VCaP (cell line): Measurements from ENCODE around the gene SCYL1.
A peak's percentile ranks its signal among the peaks of the same experiment; 100 is the strongest.

ENCODE experiments used
- H3K27ac ChIP-seq: fragments of 450-650 bp; 2 replicates; pipeline ENCODE4 v1.5.1; 2017
- TF ChIP-seq, protein P1 (sequence below): fragments of 450-650 bp; conservative IDR thresholded peaks from 2 replicates; pipeline ENCODE4 v1.5.1; 2017; ENCODE audit warnings: mild to moderate bottlenecking, moderate library complexity

The SCYL1 gene

DNA sequence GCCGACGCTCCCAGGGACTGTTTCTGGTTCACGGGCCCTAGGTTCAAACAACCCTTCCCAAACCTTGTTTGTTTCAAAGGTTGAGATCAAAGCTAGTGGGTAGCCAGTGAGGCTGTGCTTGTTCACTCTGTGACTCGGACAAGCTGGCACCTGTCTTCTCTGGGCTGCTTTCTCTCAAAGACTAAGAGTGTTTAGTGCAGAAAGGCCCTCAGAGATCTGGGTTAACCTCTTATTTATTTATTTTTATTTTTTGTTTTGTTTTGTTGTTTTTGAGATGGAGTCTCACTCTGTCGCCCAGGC lies 39.0 kb upstream of the SCYL1 start:
- H3K27ac ChIP-seq: peak overlapping the region; percentile 100
- TF ChIP-seq, protein P1, sequence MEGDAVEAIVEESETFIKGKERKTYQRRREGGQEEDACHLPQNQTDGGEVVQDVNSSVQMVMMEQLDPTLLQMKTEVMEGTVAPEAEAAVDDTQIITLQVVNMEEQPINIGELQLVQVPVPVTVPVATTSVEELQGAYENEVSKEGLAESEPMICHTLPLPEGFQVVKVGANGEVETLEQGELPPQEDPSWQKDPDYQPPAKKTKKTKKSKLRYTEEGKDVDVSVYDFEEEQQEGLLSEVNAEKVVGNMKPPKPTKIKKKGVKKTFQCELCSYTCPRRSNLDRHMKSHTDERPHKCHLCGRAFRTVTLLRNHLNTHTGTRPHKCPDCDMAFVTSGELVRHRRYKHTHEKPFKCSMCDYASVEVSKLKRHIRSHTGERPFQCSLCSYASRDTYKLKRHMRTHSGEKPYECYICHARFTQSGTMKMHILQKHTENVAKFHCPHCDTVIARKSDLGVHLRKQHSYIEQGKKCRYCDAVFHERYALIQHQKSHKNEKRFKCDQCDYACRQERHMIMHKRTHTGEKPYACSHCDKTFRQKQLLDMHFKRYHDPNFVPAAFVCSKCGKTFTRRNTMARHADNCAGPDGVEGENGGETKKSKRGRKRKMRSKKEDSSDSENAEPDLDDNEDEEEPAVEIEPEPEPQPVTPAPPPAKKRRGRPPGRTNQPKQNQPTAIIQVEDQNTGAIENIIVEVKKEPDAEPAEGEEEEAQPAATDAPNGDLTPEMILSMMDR: no peak

DNA sequence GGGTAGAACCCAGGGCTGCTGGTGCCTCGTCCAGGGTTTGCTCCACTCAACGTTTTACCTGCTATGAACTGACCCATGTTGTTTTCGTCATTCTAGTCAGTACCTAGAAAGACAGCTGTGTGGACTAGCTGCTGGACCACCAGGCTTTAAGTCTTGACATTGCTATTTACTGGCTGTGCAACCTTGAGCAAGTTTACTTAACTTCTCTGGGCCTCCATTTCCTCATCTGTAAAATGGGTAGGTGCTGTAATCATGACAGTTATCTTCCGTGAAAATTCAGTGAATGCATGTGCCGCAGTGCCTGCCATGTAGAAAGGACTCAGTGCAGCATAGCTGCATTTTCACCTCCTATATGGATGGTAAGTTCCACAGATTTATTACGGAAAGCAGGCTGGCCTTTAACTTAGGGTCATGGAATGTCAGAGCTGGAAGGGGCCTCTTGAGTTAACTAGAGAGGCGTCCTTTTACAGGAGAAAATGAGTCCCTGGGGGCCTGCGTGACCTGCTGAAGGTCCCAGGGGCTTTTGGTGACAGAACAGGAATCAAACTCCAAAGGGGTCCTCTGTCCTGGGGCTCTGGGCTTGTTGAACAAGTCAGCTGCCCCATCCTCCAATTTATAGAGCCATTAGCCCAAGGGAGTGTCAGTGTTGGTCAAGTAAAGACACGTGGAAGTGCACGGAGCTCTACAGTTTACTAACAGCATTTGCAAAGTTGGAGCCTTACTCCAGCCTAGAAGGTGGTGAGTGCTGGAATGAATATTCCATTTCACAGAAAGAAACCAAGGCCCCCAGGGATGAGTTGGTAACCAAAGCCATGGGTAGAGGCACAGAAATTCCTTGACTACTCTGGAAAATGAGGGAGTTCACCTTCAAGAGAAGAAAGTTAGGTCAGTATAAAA lies 38.1 kb upstream of the SCYL1 start:
- H3K27ac ChIP-seq: peak overlapping the region; percentile 100
- TF ChIP-seq, protein P1: no peak

DNA sequence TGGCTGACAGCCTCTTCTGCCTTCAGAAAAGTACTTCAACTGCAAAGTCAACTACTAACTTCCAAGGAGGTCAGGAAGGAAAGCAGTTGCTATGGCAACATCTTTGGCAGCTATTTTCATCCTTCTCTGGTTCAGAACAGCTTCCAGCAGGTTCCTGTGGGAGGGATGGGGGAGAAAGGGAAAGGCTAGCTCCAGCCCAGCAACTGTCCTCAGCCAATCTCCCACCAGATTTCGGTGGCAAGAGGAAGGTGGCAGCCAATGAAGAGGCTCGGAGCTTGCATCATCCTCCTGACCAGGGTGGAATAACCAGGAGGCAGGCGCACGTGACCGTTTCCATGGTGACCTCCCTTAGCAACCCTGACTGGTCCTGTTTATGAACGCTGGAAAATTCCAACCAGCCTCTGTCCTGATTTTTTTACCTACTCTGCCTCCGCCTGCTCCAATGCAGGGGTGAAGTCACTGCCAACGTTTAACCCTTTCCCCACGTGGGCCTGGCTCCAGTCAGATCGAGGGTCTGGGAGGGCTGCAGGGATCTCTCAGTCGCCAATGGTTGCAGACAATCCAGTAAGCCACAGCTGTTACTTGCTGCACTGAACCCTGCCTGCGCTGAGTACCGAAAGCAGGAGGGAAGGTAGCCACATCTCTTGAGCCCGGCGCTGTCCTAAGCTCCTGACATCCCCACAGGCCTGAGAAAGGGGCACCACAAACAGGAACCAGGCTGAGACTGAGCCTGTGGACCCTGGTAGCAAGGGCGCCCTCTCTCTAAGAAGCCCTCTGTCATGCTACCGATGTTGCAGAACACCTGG lies 37.2 kb upstream of the SCYL1 start:
- H3K27ac ChIP-seq: peak overlapping the region; percentile 100
- TF ChIP-seq, protein P1: no peak; the same call in 1 of the 2 replicates

DNA sequence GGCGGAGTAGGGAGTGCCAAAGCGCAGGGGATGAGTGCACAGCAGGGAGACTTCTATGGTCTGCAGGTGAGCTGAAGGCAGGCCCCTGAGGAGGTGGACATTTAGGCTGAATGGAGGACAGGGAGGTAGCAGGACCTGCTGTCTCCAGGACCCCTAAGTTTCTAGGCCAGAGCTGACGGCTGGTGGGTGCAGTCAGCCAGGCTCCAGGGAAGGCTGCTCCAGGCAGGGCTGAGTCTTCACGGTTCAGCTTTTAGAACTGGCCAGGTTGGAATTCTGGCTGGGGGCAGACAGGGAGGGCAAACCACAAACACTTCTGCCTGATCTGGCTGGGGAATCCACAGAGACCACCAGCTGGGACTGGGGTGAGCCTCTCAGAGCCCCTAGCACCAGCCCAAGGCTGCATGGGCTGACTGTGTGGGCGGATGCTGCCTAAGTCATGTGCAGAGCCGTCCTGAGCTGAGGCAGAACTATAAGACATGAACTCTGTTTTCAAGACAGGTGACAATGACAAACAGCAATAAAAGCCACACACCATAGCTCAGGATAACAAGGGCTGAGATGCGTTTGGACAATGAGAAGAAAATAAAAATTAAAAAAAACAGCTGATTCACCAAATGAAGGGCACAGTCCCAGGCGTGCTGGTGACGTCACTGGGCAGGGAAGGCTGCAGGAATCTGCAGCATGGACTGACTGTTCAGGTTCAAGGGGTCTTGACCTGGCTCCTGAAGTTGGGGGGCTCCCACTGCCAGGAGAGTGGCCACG lies 36.4 kb upstream of the SCYL1 start:
- H3K27ac ChIP-seq: peak overlapping the region; percentile 100

DNA sequence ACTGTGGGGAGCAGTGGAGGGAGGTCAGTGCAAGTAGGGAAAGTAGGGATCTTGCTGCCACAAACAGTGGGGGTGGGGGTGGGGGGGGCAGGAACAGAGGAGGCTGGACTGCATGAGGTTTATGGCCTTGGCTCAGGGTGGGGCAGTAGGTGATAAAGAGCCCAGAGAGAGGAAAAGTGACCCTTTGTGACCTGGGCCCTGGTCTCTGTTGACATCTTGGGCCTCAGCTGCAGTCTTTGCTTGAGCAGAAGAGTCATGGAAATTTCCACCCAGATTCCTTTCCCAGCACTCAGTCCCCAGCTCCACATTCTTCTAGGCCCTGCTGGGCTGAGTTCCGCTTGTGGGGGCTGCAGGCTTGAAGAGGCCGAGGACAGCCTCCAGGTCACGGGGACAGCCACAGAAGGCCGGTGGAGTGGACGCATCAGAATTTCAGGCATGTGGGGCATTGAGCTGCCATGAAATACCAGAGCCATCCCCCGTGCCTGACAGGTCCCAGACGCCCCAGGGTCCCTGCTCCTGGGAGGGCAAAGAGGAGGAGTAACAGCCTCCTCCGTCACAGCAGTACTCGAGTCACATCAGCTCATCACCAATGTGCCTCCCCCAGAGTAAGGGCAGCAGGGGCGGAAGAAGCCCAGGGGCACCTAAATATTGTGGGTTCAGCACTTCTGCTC lies 35.7 kb upstream of the SCYL1 start:
- H3K27ac ChIP-seq: peak overlapping the region; percentile 100
- TF ChIP-seq, protein P1: no peak

More for the DNA sequence above, 36.4 kb upstream of the SCYL1 start:
- TF ChIP-seq, protein P1: no peak

DNA sequence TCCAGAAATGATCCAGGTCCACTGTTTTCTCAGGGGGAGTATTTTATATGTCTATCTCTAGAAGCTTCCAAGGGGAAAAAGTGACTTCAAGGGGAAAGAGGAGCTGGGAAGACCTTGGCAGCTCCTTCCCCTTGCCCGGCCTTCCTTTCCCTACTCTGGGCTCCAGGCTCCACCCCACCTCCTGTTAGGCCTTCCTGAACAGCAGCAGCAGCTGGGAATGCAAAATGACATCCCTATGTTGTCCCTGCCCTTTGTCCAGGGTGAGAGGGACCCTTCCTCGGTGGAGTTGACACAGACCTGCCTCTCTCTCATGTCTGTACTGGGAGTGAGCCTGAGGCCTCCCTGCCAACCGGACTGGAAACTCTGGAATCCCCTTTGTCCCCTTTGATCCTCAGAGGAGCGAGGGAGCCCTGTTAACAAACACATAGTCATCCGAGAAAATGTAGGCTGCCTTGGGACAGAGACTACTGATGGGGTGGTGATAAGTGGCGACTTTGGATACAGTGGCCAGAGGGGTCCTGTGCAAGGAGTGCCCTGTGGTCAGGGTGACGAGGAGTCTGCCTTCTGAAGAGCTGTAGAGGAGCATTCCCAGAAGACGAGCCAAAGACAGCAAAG lies 35.1 kb upstream of the SCYL1 start:
- peak overlapping the region; percentile 100 for H3K27ac ChIP-seq
- TF ChIP-seq, protein P1: no peak
